ENCODE data around the gene KLF7. TPM values are rescaled to one million over a fixed set of nuclear protein-coding genes. Genes with fewer than 3 reads are reported as not detected.

The KLF7 gene
- total RNA-seq, 1 experiment from 2014 or later: 32.2 TPM

DNA sequence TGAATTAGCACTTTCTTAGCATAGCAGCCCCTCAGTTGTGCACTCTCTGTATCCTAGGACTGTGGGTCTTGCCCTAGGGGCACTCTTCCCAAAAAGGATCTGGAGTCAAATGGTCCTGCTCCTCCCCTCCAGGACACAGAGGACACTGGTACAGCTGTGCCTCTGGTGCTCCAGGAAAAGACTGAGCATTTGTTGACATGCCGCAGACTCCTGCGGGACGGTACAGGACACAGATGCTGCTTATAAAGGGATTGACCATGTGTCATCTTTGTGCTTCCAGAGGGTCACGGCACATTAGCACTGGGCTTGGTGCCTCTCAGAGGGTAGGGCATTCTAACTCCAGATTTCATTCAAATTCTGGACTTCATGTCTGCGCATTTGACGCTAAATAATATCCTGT, 110.5 kb downstream of the KLF7 start:
- no peak overlapping the region for H3K27ac Mint-ChIP-seq
- H2AFZ ChIP-seq (ENCODE audit: low read length): no peak overlapping the region

More for the DNA sequence above, 110.5 kb downstream of the KLF7 start:
- H3K23me2 ChIP-seq (ENCODE audit: insufficient read length, low read depth, low read length, poor library complexity, severe bottlenecking): no peaks in the 10 kb centered on the region
- no peak overlapping the region for H3K4ac ChIP-seq (ENCODE audit: low read depth, low read length)
- H3K23ac ChIP-seq (ENCODE audit: insufficient read length, low read depth, low read length): no peak overlapping the region
- H3K56ac ChIP-seq (ENCODE audit: insufficient read length, low read depth, low read length): no peak overlapping the region
- H2BK12ac ChIP-seq (ENCODE audit: insufficient read length, low read depth, low read length): no peak overlapping the region
- H3K27ac ChIP-seq (ENCODE audit: insufficient read length, low read depth, low read length): no peak overlapping the region
- DNase-seq: no peak
- no peaks in the 10 kb centered on the region for H3K79me1 ChIP-seq (ENCODE audit: insufficient read depth, low read depth, low read length, poor library complexity, severe bottlenecking)
- H4K91ac ChIP-seq (ENCODE audit: insufficient read length, low read depth, low read length): no peak overlapping the region
- H2BK5ac ChIP-seq (ENCODE audit: insufficient read length, low read length): no peak overlapping the region
- WGBS (ENCODE audit: extremely low coverage, insufficient read length, low lambda C conversion rate): no CpG with 5 or more reads among the region's 6 CpGs
- no peaks in the 10 kb centered on the region for H3K9me3 ChIP-seq (ENCODE audit: control insufficient read depth, low read depth, low read length)
- H2BK120ac ChIP-seq (ENCODE audit: low read depth, low read length, poor library complexity, severe bottlenecking): no peak overlapping the region
- Mint-ChIP-seq H3K9me3 (no peaks in the 10 kb centered on the region; a peak in 1 of 5 replicates), H3K4me1 (peaks cover 2 to 3% of the 10 kb centered on the region in 2 experiments; a peak in 2 of 4 replicates), H3K27me3 (ENCODE audit: low read depth) (peaks cover 1% of the 10 kb centered on the region), H3K36me3 (ENCODE audit: insufficient read depth in 1 of 3, low read depth in 3 of 3) (0 out of 7 replicates have a peak, but pooled peaks cover 0 to 2% (median 0%) of the 10 kb centered on the region in 3 experiments), H3K4me3 (no peak overlapping the region)
- H3K79me2 ChIP-seq (ENCODE audit: insufficient read depth, low read length): no peaks in the 10 kb centered on the region
- no peaks in the 10 kb centered on the region for H4K20me1 ChIP-seq (ENCODE audit: control insufficient read depth, insufficient read depth, insufficient read length)
- H2BK15ac ChIP-seq (ENCODE audit: low read depth, low read length): no peak overlapping the region
- H2AK5ac ChIP-seq (ENCODE audit: insufficient read length, low read length): no peak overlapping the region
- no peaks in the 10 kb centered on the region for H3K4me1 ChIP-seq (ENCODE audit: insufficient read depth, low read length)
- no peak overlapping the region for H3T11ph ChIP-seq (ENCODE audit: low read length)
- TF ChIP-seq, protein P1, sequence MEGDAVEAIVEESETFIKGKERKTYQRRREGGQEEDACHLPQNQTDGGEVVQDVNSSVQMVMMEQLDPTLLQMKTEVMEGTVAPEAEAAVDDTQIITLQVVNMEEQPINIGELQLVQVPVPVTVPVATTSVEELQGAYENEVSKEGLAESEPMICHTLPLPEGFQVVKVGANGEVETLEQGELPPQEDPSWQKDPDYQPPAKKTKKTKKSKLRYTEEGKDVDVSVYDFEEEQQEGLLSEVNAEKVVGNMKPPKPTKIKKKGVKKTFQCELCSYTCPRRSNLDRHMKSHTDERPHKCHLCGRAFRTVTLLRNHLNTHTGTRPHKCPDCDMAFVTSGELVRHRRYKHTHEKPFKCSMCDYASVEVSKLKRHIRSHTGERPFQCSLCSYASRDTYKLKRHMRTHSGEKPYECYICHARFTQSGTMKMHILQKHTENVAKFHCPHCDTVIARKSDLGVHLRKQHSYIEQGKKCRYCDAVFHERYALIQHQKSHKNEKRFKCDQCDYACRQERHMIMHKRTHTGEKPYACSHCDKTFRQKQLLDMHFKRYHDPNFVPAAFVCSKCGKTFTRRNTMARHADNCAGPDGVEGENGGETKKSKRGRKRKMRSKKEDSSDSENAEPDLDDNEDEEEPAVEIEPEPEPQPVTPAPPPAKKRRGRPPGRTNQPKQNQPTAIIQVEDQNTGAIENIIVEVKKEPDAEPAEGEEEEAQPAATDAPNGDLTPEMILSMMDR (conservative IDR thresholded peaks at IDR 0.05): no peak
- no peak overlapping the region for H4K5ac ChIP-seq (ENCODE audit: insufficient read length, low read depth, low read length)
- no peak overlapping the region for H3K18ac ChIP-seq (ENCODE audit: insufficient read length, low read depth, low read length)
- H3K14ac ChIP-seq (ENCODE audit: insufficient read depth, low read length): no peak overlapping the region
- no peak overlapping the region for H4K8ac ChIP-seq (replicated peaks; ENCODE audit: insufficient read length, low read depth, low read length)
- H3K27me3 ChIP-seq (ENCODE audit: insufficient read depth, low read length): no peaks in the 10 kb centered on the region
- H3K9ac ChIP-seq (ENCODE audit: extremely low read depth, insufficient read length, low read length): no peak overlapping the region
- no peak overlapping the region for H2BK20ac ChIP-seq (ENCODE audit: low read depth, low read length, poor library complexity, severe bottlenecking)
- no peak overlapping the region for H3K4me2 ChIP-seq (ENCODE audit: insufficient read depth, insufficient read length, low read length)
